ENCODE results near the gene WBP1L.

The WBP1L gene

DNA sequence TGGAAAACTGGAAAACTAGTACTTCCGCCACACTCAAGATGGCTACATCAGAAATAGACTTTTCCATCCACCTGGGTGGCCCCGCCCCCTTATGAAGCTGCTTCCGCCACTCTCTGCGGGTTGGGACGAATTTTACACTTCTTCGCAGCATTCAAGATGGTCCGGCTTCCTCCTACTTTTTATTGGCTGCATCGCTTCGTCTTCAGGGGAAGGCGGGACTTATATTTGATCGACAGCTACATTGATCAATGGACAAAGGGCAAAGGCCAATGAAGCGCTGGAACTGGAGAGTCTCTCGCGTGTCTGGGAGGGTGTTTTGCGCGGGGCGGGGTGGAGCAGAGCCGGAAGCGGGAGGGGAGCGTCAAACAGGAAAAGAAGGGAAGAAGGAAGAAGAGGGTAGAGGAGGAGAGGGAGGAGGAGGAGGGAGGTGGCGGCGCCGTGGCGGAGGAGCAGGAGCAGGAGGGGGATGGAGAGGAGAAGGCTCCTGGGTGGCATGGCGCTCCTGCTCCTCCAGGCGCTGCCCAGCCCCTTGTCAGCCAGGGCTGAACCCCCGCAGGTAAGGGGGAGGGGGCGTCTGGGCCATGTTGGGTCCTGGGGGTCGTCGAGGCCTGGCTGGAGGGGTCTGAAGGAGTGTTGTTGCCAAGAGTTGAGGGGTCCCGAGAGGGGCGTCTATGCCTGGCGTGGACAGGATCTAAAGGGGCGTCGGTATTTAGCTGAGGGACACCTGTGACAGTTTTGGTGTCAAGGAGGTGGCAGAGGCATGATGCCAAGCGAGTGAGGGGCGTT lies at the start of gene WBP1L:
WBP1L (plus strand) TSS at position 361 of the 786 bp plus-strand sequence; CDS start at position 467, 106 bp downstream.
- TF ChIP-seq, protein P1, sequence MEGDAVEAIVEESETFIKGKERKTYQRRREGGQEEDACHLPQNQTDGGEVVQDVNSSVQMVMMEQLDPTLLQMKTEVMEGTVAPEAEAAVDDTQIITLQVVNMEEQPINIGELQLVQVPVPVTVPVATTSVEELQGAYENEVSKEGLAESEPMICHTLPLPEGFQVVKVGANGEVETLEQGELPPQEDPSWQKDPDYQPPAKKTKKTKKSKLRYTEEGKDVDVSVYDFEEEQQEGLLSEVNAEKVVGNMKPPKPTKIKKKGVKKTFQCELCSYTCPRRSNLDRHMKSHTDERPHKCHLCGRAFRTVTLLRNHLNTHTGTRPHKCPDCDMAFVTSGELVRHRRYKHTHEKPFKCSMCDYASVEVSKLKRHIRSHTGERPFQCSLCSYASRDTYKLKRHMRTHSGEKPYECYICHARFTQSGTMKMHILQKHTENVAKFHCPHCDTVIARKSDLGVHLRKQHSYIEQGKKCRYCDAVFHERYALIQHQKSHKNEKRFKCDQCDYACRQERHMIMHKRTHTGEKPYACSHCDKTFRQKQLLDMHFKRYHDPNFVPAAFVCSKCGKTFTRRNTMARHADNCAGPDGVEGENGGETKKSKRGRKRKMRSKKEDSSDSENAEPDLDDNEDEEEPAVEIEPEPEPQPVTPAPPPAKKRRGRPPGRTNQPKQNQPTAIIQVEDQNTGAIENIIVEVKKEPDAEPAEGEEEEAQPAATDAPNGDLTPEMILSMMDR (IDR thresholded peaks at IDR 0.05) = no peak

DNA sequence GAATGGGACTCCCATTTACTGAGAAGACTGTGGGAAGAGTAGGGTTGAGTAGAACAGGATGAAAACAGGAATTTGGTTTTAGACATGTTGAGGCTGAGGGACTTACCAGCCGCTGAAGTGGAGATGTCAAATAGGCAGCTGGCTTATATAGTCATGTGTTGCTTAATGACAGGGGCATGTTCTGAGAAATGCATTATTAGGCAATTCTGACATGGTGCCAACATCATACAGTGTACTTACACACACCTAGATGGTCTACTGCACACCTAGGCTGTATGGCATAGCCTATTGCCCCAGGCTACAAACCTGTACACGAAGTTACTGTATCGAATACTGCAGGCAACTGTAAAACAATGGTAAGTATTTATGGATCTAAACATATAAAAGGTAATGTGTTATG lies 47.0 kb upstream of the WBP1L start:
- TF ChIP-seq, protein P1 (IDR thresholded peaks at IDR 0.05) = no peak

DNA sequence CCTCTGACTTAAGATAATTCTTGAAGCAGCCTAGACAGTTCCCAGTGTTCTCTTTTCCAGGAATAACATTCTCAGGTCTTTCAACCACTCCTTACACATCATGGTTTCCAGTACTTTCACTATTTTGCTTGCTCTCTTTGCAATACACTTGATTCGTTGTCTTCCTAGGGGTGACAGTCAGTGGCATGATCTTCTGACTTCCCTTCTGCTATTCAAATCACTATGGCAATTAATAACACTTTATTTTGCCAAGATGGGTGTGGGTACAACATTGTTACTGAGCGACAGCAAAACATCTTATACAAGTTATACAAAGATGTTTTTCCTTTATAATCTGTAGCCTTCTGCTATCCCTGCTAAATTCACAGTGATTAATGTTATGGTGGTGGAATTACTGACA lies 44.9 kb upstream of the WBP1L start:
- TF ChIP-seq, protein P1 (IDR thresholded peaks at IDR 0.05) = no peak

DNA sequence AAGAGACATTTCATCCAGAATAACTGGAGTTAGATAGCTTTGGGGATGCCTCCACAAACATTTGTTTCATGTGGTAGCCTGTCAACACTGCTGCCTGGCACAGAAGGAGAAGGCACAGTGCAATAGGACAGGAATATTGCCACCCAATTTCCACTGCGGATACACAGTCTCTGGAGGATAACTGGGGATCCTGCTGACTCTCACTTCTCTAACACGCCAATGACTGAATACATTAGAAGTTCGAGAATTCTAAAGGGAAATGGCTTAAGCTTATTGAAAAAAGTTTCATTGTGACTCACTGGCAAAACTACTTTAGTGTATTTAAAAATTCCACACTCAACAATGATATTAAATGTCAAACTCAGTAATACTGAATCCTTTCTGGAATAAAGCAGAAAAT lies 42.5 kb upstream of the WBP1L start:
- TF ChIP-seq, protein P1 (IDR thresholded peaks at IDR 0.05) = no peak

DNA sequence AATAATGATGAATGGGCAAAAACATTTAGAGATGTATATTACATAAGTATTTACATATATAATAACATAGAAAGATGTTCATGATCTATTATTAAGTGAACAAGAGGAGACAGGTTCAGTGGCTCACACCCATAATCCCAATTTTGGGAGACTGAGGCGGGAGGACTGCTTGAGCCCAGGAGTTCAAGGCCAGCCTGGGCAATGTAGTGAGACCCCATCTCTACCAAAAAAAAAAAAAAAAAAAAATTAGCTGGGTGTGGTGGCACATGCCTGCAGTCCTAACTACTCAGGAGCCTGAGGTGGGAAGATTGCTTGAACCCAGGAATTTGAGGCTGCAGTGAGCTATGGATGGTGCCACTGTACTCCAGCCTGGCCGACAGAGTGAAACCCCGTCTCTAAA lies 42.0 kb upstream of the WBP1L start:
- TF ChIP-seq, protein P1 (IDR thresholded peaks at IDR 0.05) = no peak

DNA sequence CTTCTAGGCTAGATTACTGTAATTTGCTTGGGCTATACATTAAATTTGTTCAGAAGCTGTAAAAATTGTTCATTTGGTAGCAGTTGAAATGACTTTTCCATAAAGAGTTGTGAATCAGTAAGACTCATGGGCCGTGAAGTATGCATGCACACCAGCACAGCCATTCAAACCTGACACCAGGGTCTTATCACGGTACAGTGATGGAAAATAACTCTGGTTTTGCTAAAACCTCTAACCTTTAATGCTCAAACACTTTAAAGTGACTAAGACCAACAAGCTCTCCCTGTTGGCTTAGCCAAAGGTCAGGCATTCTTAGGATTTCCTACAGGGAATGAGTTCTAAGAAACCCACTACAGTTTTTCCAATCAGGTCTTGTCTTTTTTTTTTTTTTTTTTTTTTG lies 41.0 kb upstream of the WBP1L start:
- TF ChIP-seq, protein P1 (IDR thresholded peaks at IDR 0.05) = no peak

DNA sequence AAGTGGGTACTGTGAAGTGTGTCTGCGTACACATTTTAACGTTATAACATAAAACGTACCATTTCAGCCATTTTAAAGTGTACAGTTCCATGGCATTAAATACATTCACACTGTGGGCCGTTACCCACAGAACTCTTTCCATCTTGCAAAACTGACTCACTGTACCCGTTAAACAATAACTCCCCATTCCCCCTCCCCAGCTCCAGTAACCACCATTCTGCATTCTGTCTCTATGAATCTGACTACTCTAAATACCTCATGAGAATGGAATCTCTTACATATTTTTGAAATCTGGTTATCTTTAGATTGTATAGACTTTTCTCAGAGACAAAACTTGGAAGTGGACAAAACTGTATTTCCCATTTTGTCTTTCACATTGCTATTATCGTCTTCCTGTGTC lies 38.8 kb upstream of the WBP1L start:
- TF ChIP-seq, protein P1 (IDR thresholded peaks at IDR 0.05) = no peak

Measured in LNCAP (cell line).